SH-SY5Y (cell line): ENCODE results near the gene GPR42.

Experiments used
- GATA2 ChIP-seq: IDR thresholded peaks from 2 replicates; pipeline ENCODE4 v1.6.1; 2011; ENCODE audit warnings: mild to moderate bottlenecking, low read depth, low read length
- GATA3 ChIP-seq: IDR thresholded peaks from 2 replicates; pipeline ENCODE4 v1.6.1; 2011; ENCODE audit warnings: low read depth, mild to moderate bottlenecking, low read length, moderate library complexity

GRCh38 chr19:35331551-35332214 lies 39.2 kb upstream of the GPR42 start:
- TF ChIP-seq GATA2 = no peak
- no peak for TF ChIP-seq GATA3
